ENCODE results near the gene HLA-DMB.

The HLA-DMB gene

DNA sequence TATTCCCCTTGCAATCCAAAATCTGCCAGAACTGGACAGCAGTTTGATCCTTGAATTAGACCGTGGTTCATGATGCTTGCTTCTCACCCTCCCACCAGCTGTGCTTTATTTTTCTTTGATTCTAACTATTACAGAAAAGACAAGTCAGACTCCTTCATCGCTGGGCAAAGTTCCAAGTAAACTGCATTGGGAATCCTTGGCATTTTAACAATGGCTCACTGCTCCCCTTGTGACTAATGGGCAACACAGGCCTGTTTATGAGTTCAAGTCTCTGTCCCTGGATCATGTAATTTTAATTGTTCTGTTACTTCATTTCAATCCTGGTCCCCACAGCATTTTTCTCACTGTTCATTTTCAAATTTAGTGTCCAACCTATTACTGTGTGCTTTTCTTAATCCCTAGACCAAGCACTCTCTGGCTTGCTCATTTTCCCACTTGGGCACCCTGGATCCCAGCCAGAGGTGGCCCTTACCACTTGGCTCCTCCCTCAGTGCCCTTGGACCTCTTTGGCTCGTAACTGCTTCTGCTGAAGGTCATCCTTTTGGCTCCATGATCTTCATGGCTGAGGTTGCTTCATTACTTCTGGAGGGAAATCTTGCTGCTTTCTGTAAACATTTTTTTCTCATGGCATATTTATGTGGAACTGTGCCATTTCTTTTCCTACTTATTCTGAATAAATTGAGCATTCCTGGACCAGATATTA, 54.0 kb downstream of the HLA-DMB start:
- H3K9ac ChIP-seq, result no peak overlapping the region
- TF ChIP-seq, protein P1, sequence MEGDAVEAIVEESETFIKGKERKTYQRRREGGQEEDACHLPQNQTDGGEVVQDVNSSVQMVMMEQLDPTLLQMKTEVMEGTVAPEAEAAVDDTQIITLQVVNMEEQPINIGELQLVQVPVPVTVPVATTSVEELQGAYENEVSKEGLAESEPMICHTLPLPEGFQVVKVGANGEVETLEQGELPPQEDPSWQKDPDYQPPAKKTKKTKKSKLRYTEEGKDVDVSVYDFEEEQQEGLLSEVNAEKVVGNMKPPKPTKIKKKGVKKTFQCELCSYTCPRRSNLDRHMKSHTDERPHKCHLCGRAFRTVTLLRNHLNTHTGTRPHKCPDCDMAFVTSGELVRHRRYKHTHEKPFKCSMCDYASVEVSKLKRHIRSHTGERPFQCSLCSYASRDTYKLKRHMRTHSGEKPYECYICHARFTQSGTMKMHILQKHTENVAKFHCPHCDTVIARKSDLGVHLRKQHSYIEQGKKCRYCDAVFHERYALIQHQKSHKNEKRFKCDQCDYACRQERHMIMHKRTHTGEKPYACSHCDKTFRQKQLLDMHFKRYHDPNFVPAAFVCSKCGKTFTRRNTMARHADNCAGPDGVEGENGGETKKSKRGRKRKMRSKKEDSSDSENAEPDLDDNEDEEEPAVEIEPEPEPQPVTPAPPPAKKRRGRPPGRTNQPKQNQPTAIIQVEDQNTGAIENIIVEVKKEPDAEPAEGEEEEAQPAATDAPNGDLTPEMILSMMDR (conservative IDR thresholded peaks at IDR 0.05; ENCODE audit: low read depth, low read length), result no peak
- no peak overlapping the region for H3K4me2 ChIP-seq
- no peaks in the 10 kb centered on the region for H3K4me1 ChIP-seq (ENCODE audit: low read depth, poor library complexity, severe bottlenecking)
- H2AFZ ChIP-seq (ENCODE audit: low read depth), result no peak overlapping the region
- no peak overlapping the region for H3K27ac ChIP-seq
- no peaks in the 10 kb centered on the region for H3K27me3 ChIP-seq (ENCODE audit: insufficient read depth, low read depth)
- no peak overlapping the region for H3K4me3 ChIP-seq (IDR thresholded peaks at IDR 0.05; ENCODE audit: insufficient read depth, low read depth, low read length)
- no peaks in the 10 kb centered on the region for H3K79me2 ChIP-seq (ENCODE audit: insufficient read depth, low read depth)
- H3K36me3 ChIP-seq (ENCODE audit: insufficient read depth), result no peaks in the 10 kb centered on the region
- no peaks in the 10 kb centered on the region for H4K20me1 ChIP-seq (ENCODE audit: insufficient read depth)

DNA sequence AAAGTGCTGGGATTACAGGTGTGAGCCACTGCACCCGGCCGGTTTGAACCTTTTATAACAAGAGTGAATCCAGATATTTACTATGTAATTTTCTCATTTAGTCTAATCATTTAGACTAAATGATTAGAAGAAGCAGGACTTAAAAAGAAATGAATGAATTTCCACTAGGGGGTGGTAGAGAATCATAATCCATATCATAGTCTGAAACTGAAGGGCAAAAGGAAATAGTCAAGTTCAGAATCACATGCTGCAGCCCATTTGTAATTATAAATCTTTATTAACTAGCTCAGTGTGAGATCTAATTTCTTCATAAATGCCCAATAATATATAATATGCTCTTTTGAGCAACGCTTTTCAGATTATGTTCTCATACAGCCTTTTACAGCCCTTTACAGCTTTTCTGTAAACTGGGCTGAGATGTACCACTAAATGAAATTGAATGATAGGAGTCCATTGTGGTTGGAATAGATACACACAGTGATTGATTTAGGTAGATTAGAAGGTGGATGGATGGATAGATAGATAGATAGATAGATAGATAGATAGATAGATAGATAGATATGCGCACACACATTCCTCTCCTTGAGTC, 55.0 kb downstream of the HLA-DMB start:
- no peaks in the 10 kb centered on the region for H3K79me2 ChIP-seq (ENCODE audit: insufficient read depth, low read depth)
- H3K4me3 ChIP-seq (IDR thresholded peaks at IDR 0.05; ENCODE audit: insufficient read depth, low read depth, low read length), result no peak overlapping the region
- TF ChIP-seq, protein P1 (conservative IDR thresholded peaks at IDR 0.05; ENCODE audit: low read depth, low read length), result peak; percentile 72
- no peaks in the 10 kb centered on the region for H3K4me1 ChIP-seq (ENCODE audit: low read depth, poor library complexity, severe bottlenecking)
- no peak overlapping the region for H3K9ac ChIP-seq
- no peaks in the 10 kb centered on the region for H3K27me3 ChIP-seq (ENCODE audit: insufficient read depth, low read depth)
- H3K4me2 ChIP-seq, result no peak overlapping the region
- no peaks in the 10 kb centered on the region for H4K20me1 ChIP-seq (ENCODE audit: insufficient read depth)
- no peak overlapping the region for H3K27ac ChIP-seq
- H2AFZ ChIP-seq (ENCODE audit: low read depth), result no peak overlapping the region
- no peaks in the 10 kb centered on the region for H3K36me3 ChIP-seq (ENCODE audit: insufficient read depth)
